Trophoblast cell (in vitro differentiated cells and primary cell): Measurements from ENCODE around the gene SLC4A9.

Experiments used
- DNase-seq, 2 donors: peaks; one replicate each; pipeline ENCODE4 v3.0.0-alpha.2; 2016
- H2AFZ ChIP-seq: 2 replicates; pipeline ENCODE4 v1.6.1; 2013; ENCODE audit warnings: low read length, moderate library complexity, mild to moderate bottlenecking; ENCODE audit not compliant: insufficient read depth, poor library complexity
- H2AK5ac ChIP-seq: 2 replicates; pipeline ENCODE4 v1.6.1; 2013; ENCODE audit warnings: mild to moderate bottlenecking, low read length
- H2BK120ac ChIP-seq: 2 replicates; pipeline ENCODE4 v1.6.1; 2013; ENCODE audit warnings: low read length, mild to moderate bottlenecking, moderate library complexity; ENCODE audit not compliant: insufficient read depth, poor library complexity
- H2BK12ac ChIP-seq: 2 replicates; pipeline ENCODE4 v1.6.1; 2013; ENCODE audit warnings: mild to moderate bottlenecking, low read length, moderate library complexity
- H2BK5ac ChIP-seq: 2 replicates; pipeline ENCODE4 v1.6.1; 2013; ENCODE audit warnings: low read length, low read depth, moderate library complexity, mild to moderate bottlenecking; ENCODE audit not compliant: poor library complexity
- H3K14ac ChIP-seq: 2 replicates; pipeline ENCODE4 v1.6.1; 2013; ENCODE audit warnings: mild to moderate bottlenecking, low read length
- H3K18ac ChIP-seq: 2 replicates; pipeline ENCODE4 v1.6.1; 2013; ENCODE audit warnings: mild to moderate bottlenecking, low read length
- H3K23ac ChIP-seq: 2 replicates; pipeline ENCODE4 v1.6.1; 2013; ENCODE audit warnings: low read length
- H3K27ac ChIP-seq: 2 replicates; pipeline ENCODE4 v1.5.1; 2013; ENCODE audit warnings: low read depth, mild to moderate bottlenecking, inconsistent platforms, low read length, moderate library complexity
- H3K27me3 ChIP-seq: 2 replicates; pipeline ENCODE4 v1.6.1; 2013; ENCODE audit warnings: inconsistent platforms, mild to moderate bottlenecking, low read length, moderate library complexity; ENCODE audit not compliant: insufficient read depth
- H3K36me3 ChIP-seq, 2 experiments: 1 replicate in 1 of 2; 2 replicates in 1 of 2; pipeline ENCODE4 v1.6.1; 2013; ENCODE audit warnings: low read length in 2 of 2, mild to moderate bottlenecking in 2 of 2, moderate library complexity in 1 of 2; ENCODE audit not compliant: insufficient read depth in 2 of 2, control insufficient read depth in 1 of 2
- H3K4ac ChIP-seq: 2 replicates; pipeline ENCODE4 v1.6.1; 2013; ENCODE audit warnings: low read depth, mild to moderate bottlenecking, low read length, moderate library complexity
- H3K4me1 ChIP-seq, 2 experiments: 1 replicate in 1 of 2; 2 replicates in 1 of 2; pipeline ENCODE4 v1.6.1; 2013; ENCODE audit warnings: low read length in 2 of 2, mild to moderate bottlenecking in 2 of 2, moderate library complexity in 1 of 2; ENCODE audit not compliant: insufficient read depth in 2 of 2, control insufficient read depth in 1 of 2
- H3K4me2 ChIP-seq: 2 replicates; pipeline ENCODE4 v1.6.1; 2013; ENCODE audit warnings: inconsistent platforms, mild to moderate bottlenecking, low read length, moderate library complexity
- H3K4me3 ChIP-seq: 2 replicates; pipeline ENCODE4 v1.5.1; 2013; ENCODE audit warnings: mild to moderate bottlenecking, low read depth, low read length, inconsistent platforms
- H3K79me1 ChIP-seq: one replicate; pipeline ENCODE4 v1.6.1; 2013; ENCODE audit warnings: low read length
- H3K79me2 ChIP-seq: 2 replicates; pipeline ENCODE4 v1.6.1; 2013; ENCODE audit warnings: low read length, mild to moderate bottlenecking; ENCODE audit not compliant: control insufficient read depth, insufficient read depth, poor library complexity
- H3K9ac ChIP-seq: 2 replicates; pipeline ENCODE4 v1.6.1; 2013; ENCODE audit warnings: mild to moderate bottlenecking, low read length
- H3K9me3 ChIP-seq: 2 replicates; pipeline ENCODE4 v1.6.1; 2013; ENCODE audit warnings: low read depth, mild to moderate bottlenecking, control low read depth, inconsistent platforms, low read length; ENCODE audit not compliant: insufficient read depth
- H4K12ac ChIP-seq: 2 replicates; pipeline ENCODE4 v1.6.1; 2013; ENCODE audit warnings: low read depth, mild to moderate bottlenecking, low read length, moderate library complexity
- H4K8ac ChIP-seq: 2 replicates; pipeline ENCODE4 v1.6.1; 2013; ENCODE audit warnings: low read depth, mild to moderate bottlenecking, low read length, moderate library complexity
- H4K91ac ChIP-seq: one replicate; pipeline ENCODE4 v1.6.1; 2013; ENCODE audit warnings: low read depth, mild to moderate bottlenecking, low read length, moderate library complexity
- whole genome bisulfite sequencing: extraction: QIAGEN DNeasy Blood & Tissue Kit; methylation state at CpG from one replicate; pipeline ENCODE4 v1.1.7; 2013; ENCODE audit warnings: missing lambda C conversion rate; ENCODE audit not compliant: insufficient read length, insufficient coverage; ENCODE audit errors: extremely low coverage; 5-methylcytosine and 5-hydroxymethylcytosine counted together

SLC4A9 gene

DNA sequence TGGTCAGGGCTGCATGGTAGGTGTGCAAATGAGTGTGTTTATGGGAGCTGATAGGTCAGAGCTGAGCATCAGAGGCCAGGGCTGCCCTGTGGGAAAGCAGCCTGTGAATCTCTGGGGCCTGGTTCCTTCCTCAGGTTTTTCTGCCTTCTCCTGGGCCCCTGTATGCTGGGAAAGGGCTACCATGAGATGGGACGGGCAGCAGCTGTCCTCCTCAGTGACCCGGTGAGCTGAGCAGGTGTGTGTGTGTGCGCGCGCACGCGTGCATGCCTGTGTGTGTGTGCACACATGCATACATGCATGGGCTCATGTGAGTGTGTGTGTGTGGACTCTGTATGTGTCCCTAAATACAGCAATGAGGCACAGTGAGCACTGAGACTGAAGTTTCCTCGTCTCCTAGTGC, 2.3 kb downstream of the SLC4A9 start:
- Histone ChIP-seq H3K14ac (no peak overlapping the region), H3K79me2 (no peaks in the 10 kb centered on the region), H2AK5ac (no peak overlapping the region), H3K23ac (no peak overlapping the region), H3K4ac (no peak overlapping the region), H4K8ac (no peak overlapping the region), H4K91ac (no peak overlapping the region), H3K27me3 (no peaks in the 10 kb centered on the region), H3K27ac (no peak overlapping the region), H3K9ac (no peak overlapping the region), H2BK5ac (no peak overlapping the region), H4K12ac (no peak overlapping the region), H3K79me1 (no peaks in the 10 kb centered on the region), H3K9me3 (peaks cover 2% of the 10 kb centered on the region), H3K4me1 (peaks cover 0 to 5% of the 10 kb centered on the region in 2 experiments), H3K36me3 (no peaks in the 10 kb centered on the region), H2AFZ (no peak overlapping the region), H3K18ac (no peak overlapping the region), H2BK12ac (no peak overlapping the region), H3K4me3 (no peak overlapping the region), H3K4me2 (no peak overlapping the region), H2BK120ac (no peak overlapping the region)
- WGBS: no CpG with 5 or more reads among the region's 8 CpGs
- no peak for DNase-seq

DNA sequence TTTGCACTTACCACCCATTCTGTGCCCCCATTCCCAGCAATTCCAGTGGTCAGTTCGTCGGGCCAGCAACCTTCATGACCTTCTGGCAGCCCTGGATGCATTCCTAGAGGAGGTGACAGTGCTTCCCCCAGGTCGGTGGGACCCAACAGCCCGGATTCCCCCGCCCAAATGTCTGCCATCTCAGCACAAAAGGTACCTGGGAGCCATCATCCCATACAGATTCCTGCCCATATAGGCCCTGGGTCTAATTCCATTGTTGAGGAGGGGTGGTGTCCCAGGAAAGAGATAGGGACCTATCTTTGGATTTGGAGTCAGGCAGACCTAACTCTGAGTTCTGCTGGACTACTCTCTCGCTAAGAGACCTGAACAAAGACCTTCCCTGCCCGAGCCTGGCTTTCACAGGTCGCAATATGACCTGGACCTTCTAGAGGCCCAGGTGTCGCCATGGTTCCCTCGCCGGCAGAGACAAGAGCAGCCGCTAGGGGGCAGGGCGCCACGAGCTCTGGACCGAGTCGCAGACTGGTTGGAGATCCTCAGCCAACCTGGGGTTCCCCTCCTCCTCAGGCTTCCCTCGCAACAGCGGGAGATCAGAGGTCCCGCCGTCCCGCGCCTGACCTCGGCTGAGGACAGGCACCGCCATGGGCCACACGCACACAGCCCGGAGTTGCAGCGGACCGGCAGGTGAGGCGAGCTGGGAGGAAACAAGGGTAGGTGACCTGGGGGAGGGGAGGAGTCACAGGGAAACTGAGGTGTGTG, 3.1 kb downstream of the SLC4A9 start:
- no peaks in the 10 kb centered on the region for H3K36me3 ChIP-seq
- H2BK12ac ChIP-seq: no peak overlapping the region
- H3K9me3 ChIP-seq: peaks cover 2% of the 10 kb centered on the region
- peak overlapping the region; percentile 61 for H3K4me3 ChIP-seq
- peak overlapping the region; percentile 1 for H4K8ac ChIP-seq
- DNase-seq: peak; percentile 75 to 88
- no peak overlapping the region for H3K9ac ChIP-seq
- H3K27me3 ChIP-seq: no peaks in the 10 kb centered on the region
- H2AK5ac ChIP-seq: no peak overlapping the region
- H3K79me2 ChIP-seq: no peaks in the 10 kb centered on the region
- H3K14ac ChIP-seq: no peak overlapping the region
- peak overlapping the region; percentile 67 for H3K4me2 ChIP-seq
- H3K4me1 ChIP-seq: peaks cover 0 to 4% of the 10 kb centered on the region in 2 experiments
- H2BK120ac ChIP-seq: no peak overlapping the region
- peak overlapping the region; percentile 24 for H2AFZ ChIP-seq
- no peak overlapping the region for H3K23ac ChIP-seq
- WGBS: no CpG with 5 or more reads among the region's 29 CpGs
- no peak overlapping the region for H3K4ac ChIP-seq
- no peak overlapping the region for H2BK5ac ChIP-seq
- no peak overlapping the region for H3K27ac ChIP-seq
- no peaks in the 10 kb centered on the region for H3K79me1 ChIP-seq
- H4K91ac ChIP-seq: no peak overlapping the region
- no peak overlapping the region for H4K12ac ChIP-seq
- no peak overlapping the region for H3K18ac ChIP-seq

DNA sequence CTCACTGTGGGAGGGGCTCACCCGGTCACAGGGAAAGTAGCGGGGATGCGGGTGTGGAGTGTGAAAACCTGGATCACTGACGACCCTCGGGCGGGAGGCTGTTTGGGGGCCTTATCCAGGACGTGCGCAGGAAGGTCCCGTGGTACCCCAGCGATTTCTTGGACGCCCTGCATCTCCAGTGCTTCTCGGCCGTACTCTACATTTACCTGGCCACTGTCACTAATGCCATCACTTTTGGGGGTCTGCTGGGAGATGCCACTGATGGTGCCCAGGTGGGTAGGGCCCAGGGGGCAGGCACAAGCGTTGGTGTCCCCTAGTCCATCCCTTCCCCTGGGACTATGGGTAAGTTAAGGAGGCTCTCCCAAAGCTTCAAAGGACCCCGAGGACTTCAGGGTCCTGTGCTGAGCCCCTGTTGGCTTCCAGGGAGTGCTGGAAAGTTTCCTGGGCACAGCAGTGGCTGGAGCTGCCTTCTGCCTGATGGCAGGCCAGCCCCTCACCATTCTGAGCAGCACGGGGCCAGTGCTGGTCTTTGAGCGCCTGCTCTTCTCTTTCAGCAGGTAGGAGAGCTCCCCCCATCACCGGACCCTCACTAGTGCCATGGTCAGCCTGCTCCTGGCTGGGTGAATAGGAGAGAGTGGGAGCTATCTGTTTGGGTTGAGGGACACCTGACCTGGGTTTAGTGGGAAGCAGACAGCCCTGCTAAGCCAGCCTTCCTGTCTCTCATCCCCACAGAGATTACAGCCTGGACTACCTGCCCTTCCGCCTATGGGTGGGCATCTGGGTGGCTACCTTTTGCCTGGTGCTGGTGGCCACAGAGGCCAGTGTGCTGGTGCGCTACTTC, 3.9 kb downstream of the SLC4A9 start:
- H3K9me3 ChIP-seq: peaks cover 2% of the 10 kb centered on the region
- no peaks in the 10 kb centered on the region for H3K36me3 ChIP-seq
- no peak overlapping the region for H3K27ac ChIP-seq
- no peak overlapping the region for H4K91ac ChIP-seq
- no peak overlapping the region for H3K14ac ChIP-seq
- DNase-seq: no peak
- no peak overlapping the region for H4K12ac ChIP-seq
- no peak overlapping the region for H2BK12ac ChIP-seq
- H3K27me3 ChIP-seq: no peaks in the 10 kb centered on the region
- no peak overlapping the region for H3K9ac ChIP-seq
- no peak overlapping the region for H2AK5ac ChIP-seq
- no peak overlapping the region for H3K4ac ChIP-seq
- no peak overlapping the region for H2BK120ac ChIP-seq
- no peak overlapping the region for H3K18ac ChIP-seq
- no peaks in the 10 kb centered on the region for H3K79me1 ChIP-seq
- H3K4me2 ChIP-seq: peak overlapping the region; percentile 67
- H3K23ac ChIP-seq: no peak overlapping the region
- H4K8ac ChIP-seq: no peak overlapping the region
- H3K4me1 ChIP-seq: peaks cover 0 to 4% of the 10 kb centered on the region in 2 experiments
- WGBS: no CpG with 5 or more reads among the region's 20 CpGs
- H2BK5ac ChIP-seq: no peak overlapping the region
- no peak overlapping the region for H2AFZ ChIP-seq
- peak overlapping the region; percentile 61 for H3K4me3 ChIP-seq
- no peaks in the 10 kb centered on the region for H3K79me2 ChIP-seq

DNA sequence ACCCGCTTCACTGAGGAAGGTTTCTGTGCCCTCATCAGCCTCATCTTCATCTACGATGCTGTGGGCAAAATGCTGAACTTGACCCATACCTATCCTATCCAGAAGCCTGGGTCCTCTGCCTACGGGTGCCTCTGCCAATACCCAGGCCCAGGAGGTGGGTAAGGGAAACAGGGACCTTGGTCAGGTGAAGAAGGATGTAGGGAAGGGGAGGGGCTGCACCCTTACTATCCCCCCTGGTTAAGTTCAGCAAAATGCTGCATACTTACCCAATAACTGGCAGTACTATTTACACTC, 4.4 kb downstream of the SLC4A9 start:
- no CpG with 5 or more reads among the region's 3 CpGs for WGBS
- H2BK12ac ChIP-seq: no peak overlapping the region

More for the DNA sequence above, 4.4 kb downstream of the SLC4A9 start:
- Histone ChIP-seq H3K27me3 (no peaks in the 10 kb centered on the region), H4K12ac (no peak overlapping the region), H3K79me2 (no peaks in the 10 kb centered on the region), H4K8ac (no peak overlapping the region), H2BK120ac (no peak overlapping the region), H3K4ac (no peak overlapping the region), H3K4me3 (no peak overlapping the region), H2BK5ac (no peak overlapping the region), H4K91ac (no peak overlapping the region), H3K4me1 (peaks cover 0 to 5% of the 10 kb centered on the region in 2 experiments), H3K27ac (no peak overlapping the region), H3K9ac (no peak overlapping the region), H3K14ac (no peak overlapping the region), H3K18ac (no peak overlapping the region), H3K79me1 (no peaks in the 10 kb centered on the region), H3K4me2 (no peak overlapping the region), H2AFZ (no peak overlapping the region), H3K9me3 (peaks cover 2% of the 10 kb centered on the region), H3K36me3 (no peaks in the 10 kb centered on the region), H3K23ac (no peak overlapping the region), H2AK5ac (no peak overlapping the region)
- DNase-seq: no peak
